Measurements from ENCODE around the gene LRRC18. TPM values are rescaled to one million over a fixed set of nuclear protein-coding genes. Genes with fewer than 3 reads are reported as not detected.

LRRC18 gene
- total RNA-seq, 1 donor from 2014 or later, result 3.3 TPM

- H3K9me3 ChIP-seq, result no peaks in the 10 kb centered on the region
- no peak overlapping the region for H3K27ac ChIP-seq
- H3K4me1 ChIP-seq, result no peaks in the 10 kb centered on the region
- H3K36me3 ChIP-seq, result no peaks in the 10 kb centered on the region
- no peak for TF ChIP-seq CTCF (IDR thresholded peaks at IDR 0.05)
- DNase-seq (no peak), ATAC-seq (no peak)
- intact Hi-C loops (cut with DNase I), result no loop called here
- H3K27me3 ChIP-seq (ENCODE audit: low read depth), result no peaks in the 10 kb centered on the region
- no peak overlapping the region for H3K4me3 ChIP-seq
These were observed 1.3 kb upstream of the LRRC18 start for GRCh38 chr10:48940958-48941357.

DNA sequence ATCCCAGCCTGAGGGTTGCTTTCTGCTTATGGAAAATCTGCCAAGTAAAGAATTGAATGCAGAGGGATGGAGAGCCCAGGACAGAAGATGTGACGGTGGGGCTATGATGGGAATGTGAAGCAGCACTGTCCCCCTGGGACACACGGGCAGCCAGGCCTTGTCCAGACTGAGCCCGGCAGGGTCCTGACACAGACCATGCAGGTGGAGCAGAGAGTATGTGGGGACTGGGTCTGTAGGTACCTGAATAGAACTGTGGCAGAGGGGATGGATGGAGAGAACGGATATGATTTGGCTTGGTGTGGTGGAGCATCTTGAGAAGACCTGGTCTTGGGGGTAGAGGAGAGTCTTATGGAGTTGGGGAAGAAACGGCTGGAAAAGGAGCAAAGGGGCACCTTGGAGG lies 732 bp upstream of the LRRC18 start:
- no peaks in the 10 kb centered on the region for H3K9me3 ChIP-seq
- ATAC-seq (no peak), DNase-seq (no peak)
- no peaks in the 10 kb centered on the region for H3K36me3 ChIP-seq
- no peak overlapping the region for H3K27ac ChIP-seq
- H3K4me3 ChIP-seq, result no peak overlapping the region
- intact Hi-C loops (cut with DNase I), result no loop called here
- TF ChIP-seq CTCF (IDR thresholded peaks at IDR 0.05), result no peak
- H3K4me1 ChIP-seq, result no peaks in the 10 kb centered on the region
- no peaks in the 10 kb centered on the region for H3K27me3 ChIP-seq (ENCODE audit: low read depth)

DNA sequence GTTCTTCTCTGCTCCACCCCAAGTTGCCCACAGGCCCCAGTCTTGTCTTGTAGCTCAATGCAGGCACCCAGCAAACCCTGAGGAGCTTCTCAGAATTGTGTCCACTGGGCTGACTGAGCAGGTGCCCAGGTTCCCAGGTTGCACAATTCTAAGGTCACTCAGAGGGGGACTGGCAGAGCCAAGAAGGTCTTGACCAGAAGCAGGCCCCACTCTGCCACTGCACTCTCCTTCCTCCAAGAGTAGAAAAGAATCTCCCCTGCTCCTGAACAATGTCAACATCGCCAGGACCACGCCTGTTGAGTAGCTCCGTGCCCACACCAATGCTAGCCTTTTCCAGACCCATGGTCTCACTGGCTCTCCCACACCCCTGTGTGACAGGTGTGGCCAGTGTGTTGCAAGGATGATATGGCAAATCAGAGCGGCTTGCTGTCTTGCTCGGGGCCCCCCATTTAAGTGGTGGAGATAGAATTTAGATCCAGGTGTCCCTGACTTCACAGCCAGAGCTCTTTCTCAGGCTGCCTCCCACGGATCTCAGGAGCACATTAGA lies 577 bp downstream of the LRRC18 start:
- Histone ChIP-seq H3K4me3 (no peak overlapping the region), H3K9me3 (no peaks in the 10 kb centered on the region), H3K27me3 (ENCODE audit: low read depth) (no peaks in the 10 kb centered on the region), H3K4me1 (no peaks in the 10 kb centered on the region), H3K27ac (no peak overlapping the region), H3K36me3 (no peaks in the 10 kb centered on the region)
- no peak for TF ChIP-seq CTCF (IDR thresholded peaks at IDR 0.05)
- intact Hi-C loops (cut with DNase I), result no loop called here
- ATAC-seq (no peak), DNase-seq (no peak)

DNA sequence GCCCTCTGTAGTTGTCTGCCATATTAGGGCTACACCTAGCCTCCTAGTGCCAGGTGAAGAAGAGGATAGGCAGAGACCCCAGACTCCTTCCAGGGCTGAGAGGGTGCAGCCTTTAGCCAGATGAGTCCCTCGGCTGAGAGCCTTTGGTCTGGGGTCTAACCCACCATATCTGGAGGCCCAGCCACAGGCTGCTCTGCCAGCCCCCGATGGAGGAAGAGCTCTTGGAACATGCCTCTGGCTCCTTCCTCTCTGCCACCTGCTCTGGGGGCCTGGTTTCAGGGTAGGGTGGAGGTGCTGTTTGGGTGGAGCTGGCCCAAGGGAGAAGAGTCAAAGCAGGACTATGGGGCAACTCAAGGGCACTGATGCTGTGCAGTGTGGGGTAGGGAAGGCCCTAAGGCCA lies 1.4 kb downstream of the LRRC18 start:
- no peaks in the 10 kb centered on the region for H3K36me3 ChIP-seq
- H3K4me3 ChIP-seq, result no peak overlapping the region
- no peaks in the 10 kb centered on the region for H3K4me1 ChIP-seq
- DNase-seq, result no peak
- intact Hi-C loops (cut with DNase I), result no loop called here
- H3K27ac ChIP-seq, result no peak overlapping the region
- ATAC-seq, result no peak
- no peak for TF ChIP-seq CTCF (IDR thresholded peaks at IDR 0.05)
- no peaks in the 10 kb centered on the region for H3K9me3 ChIP-seq
- no peaks in the 10 kb centered on the region for H3K27me3 ChIP-seq (ENCODE audit: low read depth)

- no peak for DNase-seq
- Histone ChIP-seq H3K4me3 (no peak overlapping the region), H3K36me3 (no peaks in the 10 kb centered on the region), H3K9me3 (no peaks in the 10 kb centered on the region), H3K4me1 (no peaks in the 10 kb centered on the region), H3K27me3 (ENCODE audit: low read depth) (no peaks in the 10 kb centered on the region), H3K27ac (no peak overlapping the region)
- no peak for TF ChIP-seq CTCF (IDR thresholded peaks at IDR 0.05)
- ATAC-seq, result no peak
- intact Hi-C loops (cut with DNase I), result no loop called here
These were observed 1.8 kb downstream of the LRRC18 start for GRCh38 chr10:48937796-48938195.

DNA sequence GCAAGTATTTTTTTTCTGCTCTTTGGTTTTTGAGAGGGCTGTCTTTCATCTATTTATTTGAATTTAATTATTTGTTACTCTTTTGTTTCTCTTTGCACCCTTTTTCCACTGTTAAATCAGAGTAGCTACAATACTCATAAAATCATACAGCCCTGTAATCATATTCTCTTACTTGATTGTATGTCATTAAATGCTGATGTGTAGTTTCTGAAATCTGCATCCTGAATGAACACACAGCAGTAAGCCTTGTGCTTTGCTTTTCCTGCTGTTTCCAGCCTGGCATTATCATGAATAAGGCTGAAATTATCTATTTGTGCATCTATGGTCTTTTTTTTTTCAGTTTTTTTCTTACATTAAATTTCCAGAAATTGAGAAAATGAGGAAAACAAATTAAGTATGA lies 4.1 kb downstream of the LRRC18 start:
- no peaks in the 10 kb centered on the region for H3K9me3 ChIP-seq
- no peak for DNase-seq

More for the DNA sequence above, 4.1 kb downstream of the LRRC18 start:
- no peaks in the 10 kb centered on the region for H3K36me3 ChIP-seq
- intact Hi-C loops (cut with DNase I), result no loop called here
- no peak overlapping the region for H3K4me3 ChIP-seq
- H3K27ac ChIP-seq, result no peak overlapping the region
- no peak for ATAC-seq
- no peaks in the 10 kb centered on the region for H3K27me3 ChIP-seq (ENCODE audit: low read depth)
- H3K4me1 ChIP-seq, result no peaks in the 10 kb centered on the region
- TF ChIP-seq CTCF (IDR thresholded peaks at IDR 0.05), result no peak

All from lower lobe of right lung (tissue), 2 donors.